ENCODE data around the gene TPCN1.

TPCN1 gene

GRCh38 chr12:113231235-113232088 lies 10.2 kb downstream of the TPCN1 start:
- Histone ChIP-seq H3K9me2 (replicated peaks; ENCODE audit: insufficient read depth, low read length) (no peaks in the 10 kb centered on the region), H2AFZ (ENCODE audit: low read depth, low read length, severe bottlenecking) (no peak overlapping the region), H3K79me2 (ENCODE audit: insufficient read depth, low read length) (peaks cover 5% of the 10 kb centered on the region; the same call in 1 of the 2 replicates), H3K9me3 (ENCODE audit: insufficient read depth, low read length) (no peaks in the 10 kb centered on the region), H3K4me2 (ENCODE audit: low read depth, low read length, poor library complexity, severe bottlenecking) (no peak overlapping the region), H3K9ac (ENCODE audit: low read length) (no peak overlapping the region), H3F3A (ENCODE audit: insufficient read depth) (peaks cover 18% of the 10 kb centered on the region), H4K20me1 (ENCODE audit: low read depth, low read length) (no peaks in the 10 kb centered on the region), H3K27ac (ENCODE audit: low read depth, low read length) (peak overlapping the region; percentile 85), H3K27me3 (ENCODE audit: low read length) (no peaks in the 10 kb centered on the region), H3K4me3 (ENCODE audit: insufficient read depth, low read length, poor library complexity, severe bottlenecking) (no peak overlapping the region), H3K36me3 (ENCODE audit: low read length) (peaks cover 14% of the 10 kb centered on the region)
- TF ChIP-seq EZH2phosphoT487 (conservative IDR thresholded peaks at IDR 0.05; ENCODE audit: low read length) (no peak), CTCF (IDR thresholded peaks at IDR 0.05; ENCODE audit: insufficient read depth, low read length, poor library complexity, severe bottlenecking) (no peak)

- H3K4me2 ChIP-seq (ENCODE audit: low read depth, low read length, poor library complexity, severe bottlenecking), result peak overlapping the region; percentile 45
- no peaks in the 10 kb centered on the region for H4K20me1 ChIP-seq (ENCODE audit: low read depth, low read length)
- no peaks in the 10 kb centered on the region for H3K9me2 ChIP-seq (replicated peaks; ENCODE audit: insufficient read depth, low read length)
- H3K9ac ChIP-seq (ENCODE audit: low read length), result peak overlapping the region; percentile 52
- no peaks in the 10 kb centered on the region for H3K9me3 ChIP-seq (ENCODE audit: insufficient read depth, low read length)
- no peaks in the 10 kb centered on the region for H3K27me3 ChIP-seq (ENCODE audit: low read length)
- TF ChIP-seq CTCF (IDR thresholded peaks at IDR 0.05; ENCODE audit: insufficient read depth, low read length, poor library complexity, severe bottlenecking) (no peak), EZH2phosphoT487 (conservative IDR thresholded peaks at IDR 0.05; ENCODE audit: low read length) (no peak)
- peaks cover 5% of the 10 kb centered on the region; the same call in 1 of the 2 replicates for H3K79me2 ChIP-seq (ENCODE audit: insufficient read depth, low read length)
- peaks cover 18% of the 10 kb centered on the region for H3F3A ChIP-seq (ENCODE audit: insufficient read depth)
- H3K4me3 ChIP-seq (ENCODE audit: insufficient read depth, low read length, poor library complexity, severe bottlenecking), result no peak overlapping the region
- H3K36me3 ChIP-seq (ENCODE audit: low read length), result peaks cover 14% of the 10 kb centered on the region
- H2AFZ ChIP-seq (ENCODE audit: low read depth, low read length, severe bottlenecking), result no peak overlapping the region
- peak overlapping the region; percentile 85 for H3K27ac ChIP-seq (ENCODE audit: low read depth, low read length)
These were observed 11.0 kb downstream of the TPCN1 start for GRCh38 chr12:113232089-113232839.

GRCh38 chr12:113232840-113233585 lies 11.7 kb downstream of the TPCN1 start:
- peaks cover 14% of the 10 kb centered on the region for H3K36me3 ChIP-seq (ENCODE audit: low read length)
- no peaks in the 10 kb centered on the region for H3K27me3 ChIP-seq (ENCODE audit: low read length)
- TF ChIP-seq EZH2phosphoT487 (conservative IDR thresholded peaks at IDR 0.05; ENCODE audit: low read length), result no peak
- peak; percentile 53 for TF ChIP-seq CTCF (IDR thresholded peaks at IDR 0.05; ENCODE audit: insufficient read depth, low read length, poor library complexity, severe bottlenecking)
- peak overlapping the region; percentile 52 for H3K9ac ChIP-seq (ENCODE audit: low read length)
- H3K27ac ChIP-seq (ENCODE audit: low read depth, low read length), result peak overlapping the region; percentile 85
- no peaks in the 10 kb centered on the region for H3K9me2 ChIP-seq (replicated peaks; ENCODE audit: insufficient read depth, low read length)
- no peaks in the 10 kb centered on the region for H4K20me1 ChIP-seq (ENCODE audit: low read depth, low read length)
- peaks cover 11% of the 10 kb centered on the region; the same call in 1 of the 2 replicates for H3K79me2 ChIP-seq (ENCODE audit: insufficient read depth, low read length)
- H3K9me3 ChIP-seq (ENCODE audit: insufficient read depth, low read length), result no peaks in the 10 kb centered on the region
- H3K4me2 ChIP-seq (ENCODE audit: low read depth, low read length, poor library complexity, severe bottlenecking), result peak overlapping the region; percentile 45
- H2AFZ ChIP-seq (ENCODE audit: low read depth, low read length, severe bottlenecking), result no peak overlapping the region
- H3F3A ChIP-seq (ENCODE audit: insufficient read depth), result peaks cover 18% of the 10 kb centered on the region
- no peak overlapping the region for H3K4me3 ChIP-seq (ENCODE audit: insufficient read depth, low read length, poor library complexity, severe bottlenecking)
